Mucosa of descending colon (tissue), 3 donors: ENCODE results near the gene PTPRN2. TPM values are rescaled to one million over a fixed set of nuclear protein-coding genes. Genes with fewer than 3 reads are reported as not detected.

Source experiments
- ATAC-seq: fragments of 200-7000 bp; cut with Tn5 transposase; one replicate; pipeline ENCODE4 v1.9.1; 2020; ENCODE audit warnings: mild to moderate bottlenecking, moderate library complexity
- DNase-seq, 3 donors: peaks; one replicate each; pipeline ENCODE4 v3.0.0-alpha.2; 2020
- H3K36me3 ChIP-seq: fragments of 200-600 bp; one replicate; pipeline ENCODE4 v1.8.0; 2021; ENCODE audit warnings: low read depth, mild to moderate bottlenecking
- H3K4me1 ChIP-seq: fragments of 200-600 bp; one replicate; pipeline ENCODE4 v1.8.0; 2021; ENCODE audit warnings: low read depth, mild to moderate bottlenecking
- H3K4me3 ChIP-seq: fragments of 200-600 bp; one replicate; pipeline ENCODE4 v1.8.0; 2021; ENCODE audit warnings: mild to moderate bottlenecking
- H3K9me3 ChIP-seq: fragments of 200-600 bp; one replicate; pipeline ENCODE4 v1.8.0; 2021; ENCODE audit warnings: mild to moderate bottlenecking
- intact Hi-C, 2 donors: fragments of 100-400 bp; cut with DNase I in 1 of 2; cut with micrococcal nuclease in 1 of 2; formaldehyde crosslinking; loops; one replicate each; pipeline versions ENCODE4 v1.11.0 to v1.11.1; 2022; cut with DNase I, micrococcal nuclease
- total RNA-seq, 3 donors: library from RNA; stranded (reverse); fragmentation: NEBNext Ultra II Directional in 2 of 3; extraction: Animal tissue kit (Norgen Biotek cat#: 25700) in 2 of 3; gene quantifications; one replicate each; pipeline versions ENCODE4 v1.2.1 to v1.2.4, GENCODE V29; 2021 to 2023
- TF ChIP-seq, protein P1 (sequence below): fragments of 200-600 bp; IDR thresholded peaks from one replicate; pipeline ENCODE4 v1.8.0; 2022; ENCODE audit warnings: antibody characterized with exemption, mild to moderate bottlenecking
- donor health status: DM: no; HTN: no; CAD: no; lungs with moderate emphysema.
- donor health status: DM: no; HTN: no; CAD: no.
- donor health status: DM: no; HTN: yes; CAD: no.

The PTPRN2 gene
- total RNA-seq, 3 donors from 2014 or later, result 12.5 to 28.0 (median 26.2) TPM

DNA sequence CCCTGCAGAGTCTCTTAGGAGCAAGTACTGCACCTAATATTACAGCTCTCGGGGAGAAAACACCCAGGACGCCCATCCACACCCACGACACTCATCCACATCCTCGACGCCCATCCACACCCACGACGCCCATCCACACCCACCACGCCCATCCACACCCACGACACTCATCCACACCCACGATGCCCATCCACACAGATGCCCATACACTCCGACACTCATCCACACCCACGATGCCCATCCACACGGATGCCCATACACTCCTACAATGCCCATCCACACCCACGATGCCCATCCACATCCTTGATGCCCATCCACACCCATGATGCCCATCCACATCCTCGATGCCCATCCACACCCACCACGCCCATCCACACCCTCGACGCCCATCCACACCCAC, 503.1 kb downstream of the PTPRN2 start:
- no peak for DNase-seq
- H3K9me3 ChIP-seq, result no peaks in the 10 kb centered on the region
- H3K4me1 ChIP-seq, result no peaks in the 10 kb centered on the region
- no peaks in the 10 kb centered on the region for H3K36me3 ChIP-seq
- no peak overlapping the region for H3K4me3 ChIP-seq
- intact Hi-C loops, result no loop called here
- no peak for ATAC-seq
- TF ChIP-seq, protein P1, sequence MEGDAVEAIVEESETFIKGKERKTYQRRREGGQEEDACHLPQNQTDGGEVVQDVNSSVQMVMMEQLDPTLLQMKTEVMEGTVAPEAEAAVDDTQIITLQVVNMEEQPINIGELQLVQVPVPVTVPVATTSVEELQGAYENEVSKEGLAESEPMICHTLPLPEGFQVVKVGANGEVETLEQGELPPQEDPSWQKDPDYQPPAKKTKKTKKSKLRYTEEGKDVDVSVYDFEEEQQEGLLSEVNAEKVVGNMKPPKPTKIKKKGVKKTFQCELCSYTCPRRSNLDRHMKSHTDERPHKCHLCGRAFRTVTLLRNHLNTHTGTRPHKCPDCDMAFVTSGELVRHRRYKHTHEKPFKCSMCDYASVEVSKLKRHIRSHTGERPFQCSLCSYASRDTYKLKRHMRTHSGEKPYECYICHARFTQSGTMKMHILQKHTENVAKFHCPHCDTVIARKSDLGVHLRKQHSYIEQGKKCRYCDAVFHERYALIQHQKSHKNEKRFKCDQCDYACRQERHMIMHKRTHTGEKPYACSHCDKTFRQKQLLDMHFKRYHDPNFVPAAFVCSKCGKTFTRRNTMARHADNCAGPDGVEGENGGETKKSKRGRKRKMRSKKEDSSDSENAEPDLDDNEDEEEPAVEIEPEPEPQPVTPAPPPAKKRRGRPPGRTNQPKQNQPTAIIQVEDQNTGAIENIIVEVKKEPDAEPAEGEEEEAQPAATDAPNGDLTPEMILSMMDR, result no peak

DNA sequence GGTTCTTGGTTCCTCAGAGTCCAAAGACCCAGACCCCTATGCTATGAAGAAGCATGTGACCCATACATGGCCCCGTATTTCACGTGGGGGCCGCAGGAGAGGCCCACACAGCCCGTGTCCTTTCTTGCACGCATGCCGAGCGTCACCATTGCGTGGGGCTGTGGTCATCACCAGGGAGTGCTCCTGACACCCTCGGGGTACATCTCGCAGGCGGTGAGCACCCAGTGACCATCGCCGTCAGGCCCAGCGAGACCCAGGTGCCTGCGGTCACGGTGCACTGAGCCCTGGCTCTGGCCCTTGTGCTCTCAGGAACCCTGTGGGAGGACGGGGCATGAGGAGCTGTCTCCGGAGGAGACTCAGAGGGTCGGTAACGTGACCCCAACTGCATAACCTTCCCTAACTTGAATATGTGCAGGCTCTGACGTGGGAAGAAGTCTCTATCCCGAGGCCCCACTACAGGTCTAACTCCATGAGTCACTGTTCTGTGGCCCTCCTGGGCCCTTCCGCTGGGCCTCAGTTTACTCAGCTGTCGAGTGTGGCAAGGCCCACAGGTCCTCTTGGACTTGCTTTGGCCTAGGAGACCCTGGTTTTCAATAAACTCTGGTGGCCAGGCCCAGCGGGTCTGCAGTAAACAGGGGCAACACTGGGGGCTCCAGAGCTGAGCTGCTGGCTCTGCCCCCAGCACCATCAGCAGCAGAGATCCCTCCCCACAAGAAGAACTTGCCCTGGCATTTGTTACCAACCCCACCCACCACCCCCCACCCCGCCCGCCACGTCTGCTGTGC, 503.9 kb downstream of the PTPRN2 start:
- H3K4me3 ChIP-seq, result no peak overlapping the region
- no peaks in the 10 kb centered on the region for H3K4me1 ChIP-seq
- ATAC-seq (no peak), DNase-seq (no peak)
- no peaks in the 10 kb centered on the region for H3K9me3 ChIP-seq
- no peaks in the 10 kb centered on the region for H3K36me3 ChIP-seq
- TF ChIP-seq, protein P1, result no peak
- intact Hi-C loops, result no loop called here

DNA sequence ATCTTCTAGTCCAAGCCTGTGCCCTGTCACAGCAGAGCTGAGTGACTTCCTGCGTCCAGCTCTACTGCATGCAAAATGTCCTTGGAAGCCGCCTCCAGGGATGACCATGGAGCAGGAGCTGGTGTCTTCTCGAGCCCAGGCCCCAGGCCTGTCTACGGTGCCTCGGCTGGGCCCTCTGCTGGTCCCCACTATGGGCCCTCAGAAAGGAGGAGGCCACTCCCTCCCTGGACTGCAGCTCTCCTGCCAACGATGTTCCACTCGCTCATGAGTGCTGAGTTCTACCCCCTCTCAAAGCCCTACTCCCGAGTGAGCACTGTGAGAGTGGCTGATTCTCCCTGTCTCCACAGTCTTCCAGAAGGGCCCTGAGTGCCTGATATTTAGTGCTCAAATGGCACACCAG, 504.9 kb downstream of the PTPRN2 start:
- intact Hi-C loops, result no loop called here
- ATAC-seq, result no peak
- TF ChIP-seq, protein P1, result no peak
- DNase-seq, result no peak
- no peaks in the 10 kb centered on the region for H3K9me3 ChIP-seq
- H3K4me3 ChIP-seq, result no peak overlapping the region
- no peaks in the 10 kb centered on the region for H3K4me1 ChIP-seq
- H3K36me3 ChIP-seq, result no peaks in the 10 kb centered on the region

DNA sequence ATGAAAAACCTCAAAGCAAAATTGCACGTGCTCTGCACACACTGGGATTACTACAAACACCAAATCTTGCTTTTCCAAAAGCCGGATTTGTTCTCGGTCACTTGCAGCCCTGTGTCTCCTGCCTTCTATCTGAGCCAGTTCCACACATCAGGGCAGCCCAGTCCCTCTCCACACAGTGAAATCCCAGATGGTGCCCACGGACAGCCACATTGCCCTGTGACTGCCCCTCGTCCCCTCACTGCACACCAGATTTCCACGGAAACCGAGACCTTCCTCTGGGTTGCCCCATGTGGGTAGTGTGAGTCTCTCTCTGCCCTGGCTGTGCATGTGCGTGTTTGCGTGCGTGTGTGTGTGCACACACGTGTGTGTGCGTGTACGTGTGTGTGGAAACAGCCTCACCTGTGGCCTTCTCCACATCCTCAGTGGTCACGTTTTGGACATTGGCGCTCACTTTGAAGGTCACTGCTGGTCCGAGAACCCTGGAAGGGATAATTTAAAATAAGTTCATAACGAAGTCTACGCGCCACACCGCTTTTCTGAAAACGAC, 506.7 kb downstream of the PTPRN2 start:
- no peaks in the 10 kb centered on the region for H3K9me3 ChIP-seq
- intact Hi-C loops, result no loop called here
- TF ChIP-seq, protein P1, result no peak
- no peaks in the 10 kb centered on the region for H3K36me3 ChIP-seq
- H3K4me1 ChIP-seq, result no peaks in the 10 kb centered on the region
- H3K4me3 ChIP-seq, result no peak overlapping the region
- no peak for DNase-seq
- no peak for ATAC-seq

DNA sequence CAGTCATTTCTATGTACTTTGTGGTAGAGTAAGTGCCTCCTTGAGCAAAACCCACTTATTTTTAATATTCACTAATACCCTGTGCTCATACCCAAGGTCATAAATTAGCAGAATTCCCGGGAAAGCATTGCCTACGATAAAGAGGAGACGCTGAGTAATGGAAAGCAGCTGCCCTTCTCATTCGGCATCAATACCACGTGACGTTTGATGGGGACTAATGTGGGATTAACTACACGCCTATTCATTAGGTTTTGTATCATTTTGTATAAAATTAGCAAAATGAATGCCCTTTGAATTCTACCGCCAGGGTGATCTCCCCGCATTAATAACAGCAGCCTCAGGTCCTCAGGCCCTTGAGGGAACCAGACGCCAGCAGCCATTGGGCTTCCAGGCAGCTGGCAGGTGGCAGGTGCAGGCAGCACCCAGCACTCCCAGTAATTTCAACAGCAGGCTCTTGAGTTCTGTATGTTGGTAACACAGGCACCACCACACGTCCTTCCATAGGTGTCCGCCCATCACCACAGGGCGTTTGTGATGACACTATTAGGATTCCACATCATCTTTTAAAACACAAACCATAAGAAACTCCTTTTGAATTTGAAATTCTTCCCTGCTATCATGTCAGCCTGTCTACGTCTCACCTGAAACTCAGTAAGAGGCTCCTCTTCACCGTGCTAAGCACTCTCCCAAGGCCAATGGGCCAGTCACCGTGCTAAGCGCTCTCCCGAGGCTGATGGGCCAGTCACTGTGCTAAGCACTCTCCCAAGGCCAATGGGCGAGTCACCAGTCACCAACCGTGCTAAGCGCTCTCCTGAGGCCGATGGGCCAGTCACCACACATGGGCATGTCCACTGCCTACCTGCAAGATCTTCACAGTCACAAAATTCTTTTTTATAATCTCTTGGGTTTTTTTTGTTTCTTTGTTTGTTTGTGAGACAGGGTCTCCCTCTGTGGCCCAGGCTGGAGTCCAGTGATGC, 509.4 kb downstream of the PTPRN2 start:
- Histone ChIP-seq H3K4me3 (no peak overlapping the region), H3K36me3 (no peaks in the 10 kb centered on the region), H3K9me3 (no peaks in the 10 kb centered on the region), H3K4me1 (no peaks in the 10 kb centered on the region)
- TF ChIP-seq, protein P1, result no peak
- intact Hi-C loops, result no loop called here
- DNase-seq (no peak), ATAC-seq (no peak)
